ENCODE measurements around the gene IL1RAP. TPM values are rescaled to one million over a fixed set of nuclear protein-coding genes. Genes with fewer than 3 reads are reported as not detected.

IL1RAP gene
- total RNA-seq, 1 donor from 2014 or later: 8.2 TPM

GRCh38 chr3:190586631-190587011 is 72.7 kb downstream of the IL1RAP start:
- TF ChIP-seq CTCF (conservative IDR thresholded peaks at IDR 0.05): no peak
- Mint-ChIP-seq H3K27me3 (no peaks in the 10 kb centered on the region), H3K27ac (peak overlapping the region; percentile 78), H3K36me3 (no peaks in the 10 kb centered on the region), H3K9me3 (peaks cover 4% of the 10 kb centered on the region), H3K4me1 (ENCODE audit: unreplicated experiment) (peaks cover 12% of the 10 kb centered on the region), H3K4me3 (peak overlapping the region; percentile 10)
- no peak for DNase-seq (ENCODE audit: extremely low spot score, unreplicated experiment)

- Mint-ChIP-seq H3K4me3 (no peak overlapping the region), H3K4me1 (ENCODE audit: unreplicated experiment) (peaks cover 12% of the 10 kb centered on the region), H3K9me3 (peaks cover 4% of the 10 kb centered on the region), H3K27me3 (no peaks in the 10 kb centered on the region), H3K27ac (no peak overlapping the region), H3K36me3 (no peaks in the 10 kb centered on the region)
- DNase-seq (ENCODE audit: extremely low spot score, unreplicated experiment): no peak
- TF ChIP-seq CTCF (conservative IDR thresholded peaks at IDR 0.05): no peak
Observed at GRCh38 chr3:190588570-190588969, 74.7 kb downstream of the IL1RAP start.

GRCh38 chr3:190589326-190589725 is 75.4 kb downstream of the IL1RAP start:
- TF ChIP-seq CTCF (conservative IDR thresholded peaks at IDR 0.05): no peak
- Mint-ChIP-seq H3K4me3 (no peak overlapping the region), H3K4me1 (ENCODE audit: unreplicated experiment) (peaks cover 12% of the 10 kb centered on the region), H3K27ac (no peak overlapping the region), H3K27me3 (no peaks in the 10 kb centered on the region), H3K36me3 (no peaks in the 10 kb centered on the region), H3K9me3 (peaks cover 4% of the 10 kb centered on the region)
- no peak for DNase-seq (ENCODE audit: extremely low spot score, unreplicated experiment)

- no peaks in the 10 kb centered on the region for H3K36me3 Mint-ChIP-seq
- no peak overlapping the region for H3K4me3 Mint-ChIP-seq
- no peak overlapping the region for H3K27ac Mint-ChIP-seq
- no peak for DNase-seq (ENCODE audit: extremely low spot score, unreplicated experiment)
- H3K27me3 Mint-ChIP-seq: no peaks in the 10 kb centered on the region
- H3K9me3 Mint-ChIP-seq: peaks cover 6% of the 10 kb centered on the region
- H3K4me1 Mint-ChIP-seq (ENCODE audit: unreplicated experiment): peaks cover 8% of the 10 kb centered on the region
- no peak for TF ChIP-seq CTCF (conservative IDR thresholded peaks at IDR 0.05)
Observed at GRCh38 chr3:190591080-190591479, 77.2 kb downstream of the IL1RAP start.

GRCh38 chr3:190593075-190593474 is 79.2 kb downstream of the IL1RAP start:
- H3K9me3 Mint-ChIP-seq: peaks cover 6% of the 10 kb centered on the region
- no peak for TF ChIP-seq CTCF (conservative IDR thresholded peaks at IDR 0.05)
- no peaks in the 10 kb centered on the region for H3K36me3 Mint-ChIP-seq
- H3K27me3 Mint-ChIP-seq: no peaks in the 10 kb centered on the region
- no peaks in the 10 kb centered on the region for H3K4me1 Mint-ChIP-seq (ENCODE audit: unreplicated experiment)
- no peak overlapping the region for H3K4me3 Mint-ChIP-seq
- DNase-seq (ENCODE audit: extremely low spot score, unreplicated experiment): no peak
- no peak overlapping the region for H3K27ac Mint-ChIP-seq

- H3K27me3 Mint-ChIP-seq: no peaks in the 10 kb centered on the region
- H3K4me1 Mint-ChIP-seq (ENCODE audit: unreplicated experiment): no peaks in the 10 kb centered on the region
- H3K36me3 Mint-ChIP-seq: no peaks in the 10 kb centered on the region
- no peak for TF ChIP-seq CTCF (conservative IDR thresholded peaks at IDR 0.05)
- no peak for DNase-seq (ENCODE audit: extremely low spot score, unreplicated experiment)
- H3K4me3 Mint-ChIP-seq: no peak overlapping the region
- peaks cover 10% of the 10 kb centered on the region for H3K9me3 Mint-ChIP-seq
- H3K27ac Mint-ChIP-seq: no peak overlapping the region
Observed at GRCh38 chr3:190594171-190594570, 80.3 kb downstream of the IL1RAP start.
